PC-3 (cell line): ENCODE results near the gene MACROD2.

Source experiments
- EZH2 ChIP-seq: fragments of 300-600 bp; sonication (generic); IDR thresholded peaks from one replicate; pipeline ENCODE4 v1.6.1; 2017; ENCODE audit warnings: antibody characterized with exemption, mild to moderate bottlenecking, low read length; ENCODE audit not compliant: unreplicated experiment
- TF ChIP-seq, protein P1 (sequence below): fragments of 300-600 bp; sonication (generic); conservative IDR thresholded peaks from 2 replicates; pipeline ENCODE4 v1.5.1; 2017; ENCODE audit warnings: antibody characterized with exemption, low read depth, mild to moderate bottlenecking, low read length

DNA sequence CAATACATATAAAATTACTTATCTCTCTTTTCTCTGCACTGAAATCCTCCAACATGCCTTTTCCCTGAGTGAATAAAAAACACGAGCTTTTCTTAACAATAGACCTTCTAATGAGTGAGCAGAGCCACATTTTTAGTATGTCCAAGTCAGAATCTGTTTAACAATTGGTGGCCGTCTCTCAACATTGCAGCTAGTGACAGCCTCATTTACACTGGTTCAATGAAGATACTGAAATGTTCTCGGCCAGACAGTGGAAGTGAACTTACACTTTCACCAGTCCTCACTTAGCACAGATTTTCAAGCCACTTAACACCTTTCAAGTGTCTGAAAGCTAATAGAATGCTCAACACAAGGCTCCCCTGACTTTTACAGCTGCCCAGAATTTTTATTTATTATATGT lies 1810.8 kb downstream of the MACROD2 start:
- TF ChIP-seq EZH2 = no peak
- TF ChIP-seq, protein P1, sequence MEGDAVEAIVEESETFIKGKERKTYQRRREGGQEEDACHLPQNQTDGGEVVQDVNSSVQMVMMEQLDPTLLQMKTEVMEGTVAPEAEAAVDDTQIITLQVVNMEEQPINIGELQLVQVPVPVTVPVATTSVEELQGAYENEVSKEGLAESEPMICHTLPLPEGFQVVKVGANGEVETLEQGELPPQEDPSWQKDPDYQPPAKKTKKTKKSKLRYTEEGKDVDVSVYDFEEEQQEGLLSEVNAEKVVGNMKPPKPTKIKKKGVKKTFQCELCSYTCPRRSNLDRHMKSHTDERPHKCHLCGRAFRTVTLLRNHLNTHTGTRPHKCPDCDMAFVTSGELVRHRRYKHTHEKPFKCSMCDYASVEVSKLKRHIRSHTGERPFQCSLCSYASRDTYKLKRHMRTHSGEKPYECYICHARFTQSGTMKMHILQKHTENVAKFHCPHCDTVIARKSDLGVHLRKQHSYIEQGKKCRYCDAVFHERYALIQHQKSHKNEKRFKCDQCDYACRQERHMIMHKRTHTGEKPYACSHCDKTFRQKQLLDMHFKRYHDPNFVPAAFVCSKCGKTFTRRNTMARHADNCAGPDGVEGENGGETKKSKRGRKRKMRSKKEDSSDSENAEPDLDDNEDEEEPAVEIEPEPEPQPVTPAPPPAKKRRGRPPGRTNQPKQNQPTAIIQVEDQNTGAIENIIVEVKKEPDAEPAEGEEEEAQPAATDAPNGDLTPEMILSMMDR = no peak
